Neural cell (in vitro differentiated cells): ENCODE results near the gene HGF. TPM values are rescaled to one million over a fixed set of nuclear protein-coding genes. Genes with fewer than 3 reads are reported as not detected.

Experiments
- H2AFZ ChIP-seq: fragments of 200-600, 300-800 bp; sonication (generic), shearing (Covaris generic); 2 replicates; pipeline ENCODE4 v1.6.0; 2014; ENCODE audit warnings: low read depth, mild to moderate bottlenecking, antibody characterized with exemption, low read length, moderate library complexity
- H3F3A ChIP-seq: fragments of 200-600 bp; shearing (Covaris generic); 2 replicates; pipeline ENCODE4 v1.6.1; 2016; ENCODE audit warnings: mild to moderate bottlenecking, moderate library complexity, mixed read lengths, antibody characterized with exemption, low read length; ENCODE audit not compliant: insufficient read depth, poor library complexity, severe bottlenecking
- H3K27ac ChIP-seq: fragments of 200-600, 300-800 bp; sonication (generic), shearing (Covaris generic); 2 replicates; pipeline ENCODE4 v1.5.1; 2014; ENCODE audit warnings: mild to moderate bottlenecking, low read length, moderate library complexity
- H3K27me3 ChIP-seq: fragments of 300-800, 200-600 bp; sonication (generic), shearing (Covaris generic); 2 replicates; pipeline ENCODE4 v1.6.0; 2014; ENCODE audit warnings: mild to moderate bottlenecking, low read depth, low read length, moderate library complexity; ENCODE audit not compliant: insufficient read depth
- H3K36me3 ChIP-seq: fragments of 300-800, 200-600 bp; sonication (generic), shearing (Covaris generic); 2 replicates; pipeline ENCODE4 v1.5.1; 2014; ENCODE audit warnings: mild to moderate bottlenecking, antibody characterized with exemption, low read length, moderate library complexity; ENCODE audit not compliant: insufficient read depth
- H3K4me2 ChIP-seq: fragments of 300-800, 200-600 bp; sonication (generic), shearing (Covaris generic); 2 replicates; pipeline ENCODE4 v1.6.0; 2014; ENCODE audit warnings: mild to moderate bottlenecking, low read length
- H3K4me3 ChIP-seq: fragments of 300-800, 200-600 bp; sonication (generic), shearing (Covaris generic); 2 replicates; pipeline ENCODE4 v1.5.1; 2014; ENCODE audit warnings: mild to moderate bottlenecking, low read length, moderate library complexity
- H3K79me2 ChIP-seq: fragments of 200-600 bp; shearing (Covaris generic); replicated peaks from 2 replicates; pipeline ENCODE4 v1.6.0; 2014; ENCODE audit warnings: mild to moderate bottlenecking, low read length, moderate library complexity; ENCODE audit not compliant: insufficient read depth
- H3K9ac ChIP-seq: fragments of 300-800, 200-600 bp; sonication (generic), shearing (Covaris generic); 2 replicates; pipeline ENCODE4 v1.6.1; 2016; ENCODE audit warnings: mild to moderate bottlenecking, low read length, mixed read lengths
- H3K9me2 ChIP-seq: fragments of 200-600 bp; shearing (Covaris generic); 2 replicates; pipeline ENCODE4 v1.6.1; 2016; ENCODE audit warnings: mild to moderate bottlenecking, low read length, mixed read lengths; ENCODE audit not compliant: insufficient read depth
- H3K9me3 ChIP-seq: fragments of 200-600, 300-800 bp; sonication (generic), shearing (Covaris generic); 2 replicates; pipeline ENCODE4 v1.6.1; 2016; ENCODE audit warnings: mild to moderate bottlenecking, mixed run types, low read length, moderate library complexity, mixed read lengths
- H4K20me1 ChIP-seq: fragments of 200-600 bp; shearing (Covaris generic); 2 replicates; pipeline ENCODE4 v1.6.1; 2016; ENCODE audit warnings: mild to moderate bottlenecking, mixed run types; ENCODE audit not compliant: insufficient read depth
- EP300 ChIP-seq: fragments of 450-650 bp; conservative IDR thresholded peaks from 2 replicates; pipeline ENCODE4 v1.6.1; 2014; ENCODE audit warnings: antibody characterized with exemption, mild to moderate bottlenecking, moderate library complexity; ENCODE audit not compliant: poor library complexity, severe bottlenecking
- EZH2 ChIP-seq: fragments of 200-600, 300-800 bp; shearing (Covaris generic), sonication (generic); IDR thresholded peaks from 2 replicates; pipeline ENCODE4 v1.6.1; 2014; ENCODE audit warnings: antibody characterized with exemption, low read length, borderline replicate concordance, mild to moderate bottlenecking; ENCODE audit not compliant: insufficient read depth, poor library complexity, severe bottlenecking
- MXI1 ChIP-seq: fragments of 450-650 bp; conservative IDR thresholded peaks from 2 replicates; pipeline ENCODE4 v1.6.1; 2014; ENCODE audit warnings: antibody characterized with exemption, mild to moderate bottlenecking; ENCODE audit not compliant: poor library complexity, severe bottlenecking
- POLR2AphosphoS5 ChIP-seq: IDR thresholded peaks from 2 replicates; pipeline ENCODE4 v1.6.1; 2012
- RAD21 ChIP-seq: fragments of 450-650 bp; conservative IDR thresholded peaks from 2 replicates; pipeline ENCODE4 v1.6.1; 2014; ENCODE audit warnings: antibody characterized with exemption, mild to moderate bottlenecking, moderate library complexity
- SMC3 ChIP-seq: fragments of 450-650 bp; conservative IDR thresholded peaks from 2 replicates; pipeline ENCODE4 v1.6.1; 2014; ENCODE audit warnings: antibody characterized with exemption, mild to moderate bottlenecking, moderate library complexity; ENCODE audit not compliant: poor library complexity
- TAF1 ChIP-seq: IDR thresholded peaks from 2 replicates; pipeline ENCODE4 v1.6.1; 2012; ENCODE audit warnings: low read depth
- polyA plus RNA-seq: library from polyadenylated mRNA; depleted of rRNA; stranded (reverse); fragments of >200 nt; gene quantifications from 2 replicates; pipeline ENCODE4 v1.2.3, GENCODE V29; 2014
- TF ChIP-seq, protein P1 (sequence below): fragments of 450-650 bp; IDR thresholded peaks from 2 replicates; pipeline ENCODE4 v1.5.1; 2014; ENCODE audit warnings: antibody characterized with exemption, mild to moderate bottlenecking, moderate library complexity; ENCODE audit not compliant: poor library complexity, severe bottlenecking
- TF ChIP-seq, protein P2 (sequence below): IDR thresholded peaks from 2 replicates; pipeline ENCODE4 v1.6.1; 2012; ENCODE audit warnings: borderline replicate concordance

The HGF gene
- polyA plus RNA-seq, 1 donor from 2014 or later = not detected

DNA sequence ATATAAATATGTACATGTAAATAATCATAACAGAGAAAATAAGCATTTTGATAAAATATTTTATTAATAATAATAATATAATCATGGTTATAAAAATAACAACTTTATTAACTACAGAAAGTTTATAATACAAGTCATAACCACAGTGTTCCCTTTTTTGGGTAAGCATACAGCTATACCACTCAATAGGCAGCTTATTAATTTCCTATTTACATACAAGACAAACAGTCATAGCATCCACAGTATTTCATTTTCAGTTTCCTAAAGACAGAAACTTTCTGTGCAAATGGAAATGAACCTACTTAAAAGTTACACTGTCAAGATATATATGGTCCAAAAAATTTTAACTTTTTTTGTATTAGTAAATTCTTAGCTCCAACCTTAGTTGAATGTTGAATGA lies 70.9 kb downstream of the HGF start:
- H3K4me3 ChIP-seq = no peak overlapping the region
- no peaks in the 10 kb centered on the region for H4K20me1 ChIP-seq
- TF ChIP-seq SMC3 = no peak
- no peak for TF ChIP-seq RAD21
- TF ChIP-seq, protein P1, sequence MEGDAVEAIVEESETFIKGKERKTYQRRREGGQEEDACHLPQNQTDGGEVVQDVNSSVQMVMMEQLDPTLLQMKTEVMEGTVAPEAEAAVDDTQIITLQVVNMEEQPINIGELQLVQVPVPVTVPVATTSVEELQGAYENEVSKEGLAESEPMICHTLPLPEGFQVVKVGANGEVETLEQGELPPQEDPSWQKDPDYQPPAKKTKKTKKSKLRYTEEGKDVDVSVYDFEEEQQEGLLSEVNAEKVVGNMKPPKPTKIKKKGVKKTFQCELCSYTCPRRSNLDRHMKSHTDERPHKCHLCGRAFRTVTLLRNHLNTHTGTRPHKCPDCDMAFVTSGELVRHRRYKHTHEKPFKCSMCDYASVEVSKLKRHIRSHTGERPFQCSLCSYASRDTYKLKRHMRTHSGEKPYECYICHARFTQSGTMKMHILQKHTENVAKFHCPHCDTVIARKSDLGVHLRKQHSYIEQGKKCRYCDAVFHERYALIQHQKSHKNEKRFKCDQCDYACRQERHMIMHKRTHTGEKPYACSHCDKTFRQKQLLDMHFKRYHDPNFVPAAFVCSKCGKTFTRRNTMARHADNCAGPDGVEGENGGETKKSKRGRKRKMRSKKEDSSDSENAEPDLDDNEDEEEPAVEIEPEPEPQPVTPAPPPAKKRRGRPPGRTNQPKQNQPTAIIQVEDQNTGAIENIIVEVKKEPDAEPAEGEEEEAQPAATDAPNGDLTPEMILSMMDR = no peak
- no peak for TF ChIP-seq TAF1
- no peak for TF ChIP-seq EP300
- H3K4me2 ChIP-seq = no peak overlapping the region
- H3K79me2 ChIP-seq = no peaks in the 10 kb centered on the region
- no peaks in the 10 kb centered on the region for H3F3A ChIP-seq
- no peak overlapping the region for H2AFZ ChIP-seq
- H3K9me2 ChIP-seq = no peaks in the 10 kb centered on the region
- no peak overlapping the region for H3K27ac ChIP-seq
- H3K36me3 ChIP-seq = no peaks in the 10 kb centered on the region
- no peaks in the 10 kb centered on the region for H3K27me3 ChIP-seq
- H3K9me3 ChIP-seq = no peaks in the 10 kb centered on the region
- H3K9ac ChIP-seq = no peak overlapping the region

DNA sequence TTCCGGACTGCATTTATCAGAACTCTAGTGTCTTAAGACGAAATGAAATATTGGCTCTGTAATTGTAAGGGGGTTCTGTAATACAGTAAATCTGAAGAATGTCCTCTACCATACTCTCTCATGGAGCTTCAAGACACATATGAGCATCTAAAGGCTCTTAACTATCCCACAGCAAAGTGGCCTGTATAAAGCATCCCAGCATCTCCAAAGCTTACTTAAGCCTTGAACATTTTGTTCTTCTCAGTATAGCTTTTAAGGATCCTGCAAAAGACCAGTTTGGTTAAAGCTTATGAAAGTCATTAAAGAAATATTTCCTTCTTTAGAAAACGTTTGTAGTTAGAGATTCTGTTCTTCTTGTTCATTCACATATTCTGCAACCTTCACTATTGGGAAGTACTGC lies 75.1 kb downstream of the HGF start:
- Histone ChIP-seq H2AFZ (no peak overlapping the region), H3K36me3 (no peaks in the 10 kb centered on the region), H3K9ac (no peak overlapping the region), H3K9me2 (no peaks in the 10 kb centered on the region), H3K4me3 (no peak overlapping the region), H3K4me2 (no peak overlapping the region), H3K27ac (no peak overlapping the region), H3K27me3 (no peaks in the 10 kb centered on the region), H3K9me3 (no peaks in the 10 kb centered on the region), H4K20me1 (no peaks in the 10 kb centered on the region), H3F3A (no peaks in the 10 kb centered on the region), H3K79me2 (no peaks in the 10 kb centered on the region)
- TF ChIP-seq TAF1 = no peak
- no peak for TF ChIP-seq MXI1
- TF ChIP-seq EP300 = no peak
- TF ChIP-seq RAD21 = no peak
- TF ChIP-seq, protein P2, sequence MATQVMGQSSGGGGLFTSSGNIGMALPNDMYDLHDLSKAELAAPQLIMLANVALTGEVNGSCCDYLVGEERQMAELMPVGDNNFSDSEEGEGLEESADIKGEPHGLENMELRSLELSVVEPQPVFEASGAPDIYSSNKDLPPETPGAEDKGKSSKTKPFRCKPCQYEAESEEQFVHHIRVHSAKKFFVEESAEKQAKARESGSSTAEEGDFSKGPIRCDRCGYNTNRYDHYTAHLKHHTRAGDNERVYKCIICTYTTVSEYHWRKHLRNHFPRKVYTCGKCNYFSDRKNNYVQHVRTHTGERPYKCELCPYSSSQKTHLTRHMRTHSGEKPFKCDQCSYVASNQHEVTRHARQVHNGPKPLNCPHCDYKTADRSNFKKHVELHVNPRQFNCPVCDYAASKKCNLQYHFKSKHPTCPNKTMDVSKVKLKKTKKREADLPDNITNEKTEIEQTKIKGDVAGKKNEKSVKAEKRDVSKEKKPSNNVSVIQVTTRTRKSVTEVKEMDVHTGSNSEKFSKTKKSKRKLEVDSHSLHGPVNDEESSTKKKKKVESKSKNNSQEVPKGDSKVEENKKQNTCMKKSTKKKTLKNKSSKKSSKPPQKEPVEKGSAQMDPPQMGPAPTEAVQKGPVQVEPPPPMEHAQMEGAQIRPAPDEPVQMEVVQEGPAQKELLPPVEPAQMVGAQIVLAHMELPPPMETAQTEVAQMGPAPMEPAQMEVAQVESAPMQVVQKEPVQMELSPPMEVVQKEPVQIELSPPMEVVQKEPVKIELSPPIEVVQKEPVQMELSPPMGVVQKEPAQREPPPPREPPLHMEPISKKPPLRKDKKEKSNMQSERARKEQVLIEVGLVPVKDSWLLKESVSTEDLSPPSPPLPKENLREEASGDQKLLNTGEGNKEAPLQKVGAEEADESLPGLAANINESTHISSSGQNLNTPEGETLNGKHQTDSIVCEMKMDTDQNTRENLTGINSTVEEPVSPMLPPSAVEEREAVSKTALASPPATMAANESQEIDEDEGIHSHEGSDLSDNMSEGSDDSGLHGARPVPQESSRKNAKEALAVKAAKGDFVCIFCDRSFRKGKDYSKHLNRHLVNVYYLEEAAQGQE = no peak
- TF ChIP-seq, protein P1 = no peak
- no peak for TF ChIP-seq POLR2AphosphoS5
- TF ChIP-seq EZH2 = no peak
- TF ChIP-seq SMC3 = no peak
